ENCODE measurements around the gene IL27RA. TPM values are rescaled to one million over a fixed set of nuclear protein-coding genes. Genes with fewer than 3 reads are reported as not detected.

The IL27RA gene
- total RNA-seq, 2 experiments from 2014 or later = 5.2 to 9.0 TPM

- H3K36me3 ChIP-seq (ENCODE audit: insufficient read depth, low read length) = peaks cover 29% of the 10 kb centered on the region; the same call in 1 of the 2 replicates
- H3K27ac ChIP-seq (ENCODE audit: low read depth, low read length, poor library complexity, severe bottlenecking) = peak overlapping the region; percentile 61
- H3K4me3 ChIP-seq (ENCODE audit: low read depth, low read length, poor library complexity, severe bottlenecking) = peak overlapping the region; percentile 21
- H3K4me1 ChIP-seq (ENCODE audit: insufficient read depth, low read length, poor library complexity, severe bottlenecking) = peaks cover 84% of the 10 kb centered on the region
- no peak overlapping the region; the same call in 1 of the 2 replicates for H2AFZ ChIP-seq (ENCODE audit: low read length)
- CTCF ChIA-PET (ENCODE audit: unreplicated experiment) = no interaction called here
- no peak for DNase-seq (ENCODE audit: low spot score)
- no peaks in the 10 kb centered on the region for H3K9me3 ChIP-seq (ENCODE audit: low read length)
- intact Hi-C loops (cut with micrococcal nuclease; ENCODE audit: unreplicated experiment) = no loop called here
- H3K79me2 ChIP-seq (ENCODE audit: insufficient read depth, low read depth, low read length) = no peaks in the 10 kb centered on the region
- no peaks in the 10 kb centered on the region for H3K9me2 ChIP-seq (ENCODE audit: insufficient read depth, low read length)
- H3K4me2 ChIP-seq (ENCODE audit: low read length) = peak overlapping the region; percentile 66
- H4K20me1 ChIP-seq (ENCODE audit: insufficient read depth, low read length) = no peaks in the 10 kb centered on the region
- POLR2A ChIA-PET = interaction anchor here (0.6 to 6.1 kb wide), 2 partner anchors 21 to 44 kb away, joined by 8 to 39 read pairs; partner anchors contain the start of gene RFX1
- BruUV-seq (replicated peaks) = no TSS peak
- no peak for TF ChIP-seq CTCF (conservative IDR thresholded peaks at IDR 0.05; ENCODE audit: low read length)
- no peak for TF ChIP-seq EZH2phosphoT487 (IDR thresholded peaks at IDR 0.05; ENCODE audit: borderline replicate concordance, low read depth, low read length)
Observed at GRCh38 chr19:13982773-13983172, 48.8 kb upstream of the IL27RA start.

GRCh38 chr19:13983213-13983889 is 48.2 kb upstream of the IL27RA start:
- TF ChIP-seq CTCF (conservative IDR thresholded peaks at IDR 0.05; ENCODE audit: low read length) = no peak
- TF ChIP-seq EZH2phosphoT487 (IDR thresholded peaks at IDR 0.05; ENCODE audit: borderline replicate concordance, low read depth, low read length) = no peak
- Histone ChIP-seq H3K9me2 (ENCODE audit: insufficient read depth, low read length) (no peaks in the 10 kb centered on the region), H3K4me1 (ENCODE audit: insufficient read depth, low read length, poor library complexity, severe bottlenecking) (peaks cover 84% of the 10 kb centered on the region), H3K4me3 (ENCODE audit: low read depth, low read length, poor library complexity, severe bottlenecking) (peak overlapping the region; percentile 21), H3K27ac (ENCODE audit: low read depth, low read length, poor library complexity, severe bottlenecking) (peak overlapping the region; percentile 61), H3K79me2 (ENCODE audit: insufficient read depth, low read depth, low read length) (no peaks in the 10 kb centered on the region), H3K4me2 (ENCODE audit: low read length) (peak overlapping the region; percentile 66), H3K9me3 (ENCODE audit: low read length) (no peaks in the 10 kb centered on the region), H4K20me1 (ENCODE audit: insufficient read depth, low read length) (no peaks in the 10 kb centered on the region), H2AFZ (ENCODE audit: low read length) (no peak overlapping the region; the same call in 1 of the 2 replicates), H3K36me3 (ENCODE audit: insufficient read depth, low read length) (peaks cover 32% of the 10 kb centered on the region; the same call in 1 of the 2 replicates)
- intact Hi-C loops (cut with micrococcal nuclease; ENCODE audit: unreplicated experiment) = no loop called here
- ChIA-PET POLR2A (interaction anchor here (0.7 to 6.1 kb wide), 2 partner anchors 21 to 163 kb away, joined by 5 to 39 read pairs; partner anchors contain the start of gene RFX1), CTCF (ENCODE audit: unreplicated experiment) (no interaction called here)
- no TSS peak for BruUV-seq (replicated peaks)
- DNase-seq (ENCODE audit: low spot score) = peak; percentile 74

GRCh38 chr19:13984186-13984585 is 47.4 kb upstream of the IL27RA start:
- no peaks in the 10 kb centered on the region for H3K9me2 ChIP-seq (ENCODE audit: insufficient read depth, low read length)
- no peaks in the 10 kb centered on the region for H3K79me2 ChIP-seq (ENCODE audit: insufficient read depth, low read depth, low read length)
- H3K9me3 ChIP-seq (ENCODE audit: low read length) = no peaks in the 10 kb centered on the region
- H3K36me3 ChIP-seq (ENCODE audit: insufficient read depth, low read length) = peaks cover 39% of the 10 kb centered on the region
- peaks cover 78% of the 10 kb centered on the region for H3K4me1 ChIP-seq (ENCODE audit: insufficient read depth, low read length, poor library complexity, severe bottlenecking)
- H3K4me3 ChIP-seq (ENCODE audit: low read depth, low read length, poor library complexity, severe bottlenecking) = no peak overlapping the region
- intact Hi-C loops (cut with micrococcal nuclease; ENCODE audit: unreplicated experiment) = loop anchor here (2.0 kb wide), 1 partner anchor 31 kb away; the partner anchor contains the start of gene DCAF15
- ChIA-PET CTCF (ENCODE audit: unreplicated experiment) (no interaction called here), POLR2A (interaction anchor here (0.5 to 6.1 kb wide), 3 partner anchors 20 to 63 kb away, joined by 4 to 39 read pairs (median 4); partner anchors contain the start of gene RFX1)
- H2AFZ ChIP-seq (ENCODE audit: low read length) = no peak overlapping the region
- no peaks in the 10 kb centered on the region for H4K20me1 ChIP-seq (ENCODE audit: insufficient read depth, low read length)
- H3K4me2 ChIP-seq (ENCODE audit: low read length) = peak overlapping the region; percentile 38
- TF ChIP-seq EZH2phosphoT487 (IDR thresholded peaks at IDR 0.05; ENCODE audit: borderline replicate concordance, low read depth, low read length) = no peak
- no peak for TF ChIP-seq CTCF (conservative IDR thresholded peaks at IDR 0.05; ENCODE audit: low read length)
- peak overlapping the region; percentile 99 for H3K27ac ChIP-seq (ENCODE audit: low read depth, low read length, poor library complexity, severe bottlenecking)
- BruUV-seq (replicated peaks) = no TSS peak
- DNase-seq (ENCODE audit: low spot score) = no peak

Data from OCI-LY7 (cell line).